Measurements from ENCODE around the gene SP1. TPM values are rescaled to one million over a fixed set of nuclear protein-coding genes. Genes with fewer than 3 reads are reported as not detected.
"Not testable (repeated sequence)": the region's sequence is repeated elsewhere in the genome, so short reads cannot be mapped to it uniquely, and the experiment has no call there.

The SP1 gene
- total and polyA plus RNA-seq, 2 experiments from 2014 or later, result 3.6 to 30.3 TPM

DNA sequence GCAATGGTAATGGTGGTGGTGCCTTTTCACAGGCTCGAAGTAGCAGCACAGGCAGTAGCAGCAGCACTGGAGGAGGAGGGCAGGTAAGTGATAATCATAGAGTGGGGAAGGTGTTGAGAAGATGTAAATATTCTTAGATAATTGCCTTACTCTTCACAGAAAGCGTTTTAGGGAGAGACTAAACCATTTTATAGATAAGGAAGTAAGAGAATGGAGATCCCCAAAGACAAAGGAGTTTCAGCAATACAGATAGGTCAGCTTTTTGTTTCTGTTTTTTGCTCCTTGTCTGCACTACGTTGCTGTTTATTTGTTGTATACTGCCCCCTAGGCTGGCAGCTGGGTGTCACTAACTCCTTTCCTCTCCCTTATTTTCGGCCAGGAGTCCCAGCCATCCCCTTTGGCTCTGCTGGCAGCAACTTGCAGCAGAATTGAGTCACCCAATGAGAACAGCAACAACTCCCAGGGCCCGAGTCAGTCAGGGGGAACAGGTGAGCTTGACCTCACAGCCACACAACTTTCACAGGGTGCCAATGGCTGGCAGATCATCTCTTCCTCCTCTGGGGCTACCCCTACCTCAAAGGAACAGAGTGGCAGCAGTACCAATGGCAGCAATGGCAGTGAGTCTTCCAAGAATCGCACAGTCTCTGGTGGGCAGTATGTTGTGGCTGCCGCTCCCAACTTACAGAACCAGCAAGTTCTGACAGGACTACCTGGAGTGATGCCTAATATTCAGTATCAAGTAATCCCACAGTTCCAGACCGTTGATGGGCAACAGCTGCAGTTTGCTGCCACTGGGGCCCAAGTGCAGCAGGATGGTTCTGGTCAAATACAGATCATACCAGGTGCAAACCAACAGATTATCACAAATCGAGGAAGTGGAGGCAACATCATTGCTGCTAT is 2.0 kb downstream of the SP1 start:
- no peaks in the 10 kb centered on the region for H3K27me3 ChIP-seq (replicated peaks; ENCODE audit: insufficient read depth)
- H2AFZ ChIP-seq, result no peak overlapping the region
- peaks cover 8% of the 10 kb centered on the region; the same call in 1 of the 2 replicates for H3K36me3 ChIP-seq (ENCODE audit: low read depth)
- peak overlapping the region; percentile 97 for H3K9ac ChIP-seq
- no peaks in the 10 kb centered on the region for H3K9me3 ChIP-seq (ENCODE audit: low read depth)
- peak overlapping the region; percentile 94 for H3K4me2 ChIP-seq (ENCODE audit: unreplicated experiment)
- H3K9me2 ChIP-seq (ENCODE audit: insufficient read depth), result no peaks in the 10 kb centered on the region
- 35 to 36% methylated on average over 9 of the region's 9 CpGs for WGBS, 2 experiments (ENCODE audit: low coverage in 1 of 2, low lambda C conversion rate in 2 of 2, missing lambda C conversion rate in 2 of 2)
- in situ Hi-C loops (cut with MboI), result no loop called here
- peaks cover 56% of the 10 kb centered on the region for H3K79me2 ChIP-seq (ENCODE audit: insufficient read depth)
- peaks cover 39% of the 10 kb centered on the region for H3K4me1 ChIP-seq (ENCODE audit: insufficient read depth)
- peak; percentile 85 for DNase-seq
- H4K20me1 ChIP-seq (ENCODE audit: insufficient read depth), result no peaks in the 10 kb centered on the region
- H3K4me3 ChIP-seq, result peak overlapping the region; percentile 80
- peak overlapping the region; percentile 94 for H3K27ac ChIP-seq
- H3F3A ChIP-seq (ENCODE audit: insufficient read depth), result peaks cover 21% of the 10 kb centered on the region
- TF ChIP-seq EZH2 (IDR thresholded peaks at IDR 0.05; ENCODE audit: insufficient read depth, poor library complexity, severe bottlenecking), result no peak
- TF ChIP-seq EZH2phosphoT487 (IDR thresholded peaks at IDR 0.05; ENCODE audit: insufficient read depth, low read depth), result no peak

DNA sequence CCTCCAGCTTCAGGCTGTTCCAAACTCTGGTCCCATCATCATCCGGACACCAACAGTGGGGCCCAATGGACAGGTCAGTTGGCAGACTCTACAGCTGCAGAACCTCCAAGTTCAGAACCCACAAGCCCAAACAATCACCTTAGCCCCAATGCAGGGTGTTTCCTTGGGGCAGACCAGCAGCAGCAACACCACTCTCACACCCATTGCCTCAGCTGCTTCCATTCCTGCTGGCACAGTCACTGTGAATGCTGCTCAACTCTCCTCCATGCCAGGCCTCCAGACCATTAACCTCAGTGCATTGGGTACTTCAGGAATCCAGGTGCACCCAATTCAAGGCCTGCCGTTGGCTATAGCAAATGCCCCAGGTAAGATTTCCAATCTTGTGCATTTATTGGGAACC is 3.3 kb downstream of the SP1 start:
- TF ChIP-seq EZH2phosphoT487 (IDR thresholded peaks at IDR 0.05; ENCODE audit: insufficient read depth, low read depth), result no peak
- TF ChIP-seq EZH2 (IDR thresholded peaks at IDR 0.05; ENCODE audit: insufficient read depth, poor library complexity, severe bottlenecking), result no peak
- in situ Hi-C loops (cut with MboI), result no loop called here
- Histone ChIP-seq H3K4me2 (ENCODE audit: unreplicated experiment) (peak overlapping the region; percentile 44), H4K20me1 (ENCODE audit: insufficient read depth) (no peaks in the 10 kb centered on the region), H3K27me3 (replicated peaks; ENCODE audit: insufficient read depth) (no peaks in the 10 kb centered on the region), H2AFZ (no peak overlapping the region), H3K27ac (no peak overlapping the region), H3K9me2 (ENCODE audit: insufficient read depth) (no peaks in the 10 kb centered on the region), H3K36me3 (ENCODE audit: low read depth) (peaks cover 8% of the 10 kb centered on the region; the same call in 1 of the 2 replicates), H3F3A (ENCODE audit: insufficient read depth) (peaks cover 34% of the 10 kb centered on the region), H3K79me2 (ENCODE audit: insufficient read depth) (peaks cover 67% of the 10 kb centered on the region), H3K9ac (no peak overlapping the region), H3K9me3 (ENCODE audit: low read depth) (no peaks in the 10 kb centered on the region), H3K4me1 (ENCODE audit: insufficient read depth) (peaks cover 52% of the 10 kb centered on the region), H3K4me3 (peak overlapping the region; percentile 27)
- 72 to 85% methylated on average over 2 of the region's 2 CpGs for WGBS, 2 experiments (ENCODE audit: low coverage in 1 of 2, low lambda C conversion rate in 2 of 2, missing lambda C conversion rate in 2 of 2)
- DNase-seq, result peak; percentile 38

GRCh38 chr12:53386381-53386780 is 6.4 kb downstream of the SP1 start:
- H3K9me2 ChIP-seq (ENCODE audit: insufficient read depth); H3K9me3 ChIP-seq (ENCODE audit: low read depth); in situ Hi-C loops (cut with MboI); H4K20me1 ChIP-seq (ENCODE audit: insufficient read depth); DNase-seq; H3K36me3 ChIP-seq (ENCODE audit: low read depth); H3K27me3 ChIP-seq (replicated peaks; ENCODE audit: insufficient read depth); H2AFZ ChIP-seq: not testable (repeated sequence)
- H3K4me2 ChIP-seq (ENCODE audit: unreplicated experiment), result peak overlapping the region; percentile 79
- peaks cover 39% of the 10 kb centered on the region for H3F3A ChIP-seq (ENCODE audit: insufficient read depth)
- H3K4me1 ChIP-seq (ENCODE audit: insufficient read depth), result peaks cover 69% of the 10 kb centered on the region
- H3K27ac ChIP-seq, result peak overlapping the region; percentile 81
- peak overlapping the region; percentile 50 for H3K4me3 ChIP-seq
- peak overlapping the region; percentile 27 for H3K9ac ChIP-seq
- WGBS, 2 experiments (ENCODE audit: low coverage in 1 of 2, low lambda C conversion rate in 2 of 2, missing lambda C conversion rate in 2 of 2), result 99 to 100% methylated on average over 5 of the region's 5 CpGs
- H3K79me2 ChIP-seq (ENCODE audit: insufficient read depth), result peaks cover 98% of the 10 kb centered on the region

DNA sequence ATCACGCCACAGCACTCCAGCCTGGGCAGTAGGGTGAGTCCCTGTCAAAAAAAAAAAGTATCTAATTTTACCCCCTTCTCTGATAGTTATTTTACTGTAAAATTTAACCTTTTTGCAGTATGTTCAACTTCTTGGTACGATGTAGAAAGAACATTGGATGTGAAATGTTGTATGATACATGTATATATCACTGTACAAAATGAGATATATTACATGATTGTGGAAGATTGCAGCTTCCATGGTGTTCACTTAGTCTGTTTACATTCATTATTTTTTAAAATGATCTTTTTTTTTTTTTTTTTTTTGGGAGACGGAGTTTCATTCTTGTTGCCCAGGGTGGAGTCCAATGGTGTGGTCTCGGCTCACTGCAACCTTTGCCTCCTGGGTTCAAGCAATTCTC is 9.0 kb downstream of the SP1 start:
- no peaks in the 10 kb centered on the region for H3K36me3 ChIP-seq (ENCODE audit: low read depth)
- peaks cover 41% of the 10 kb centered on the region for H3F3A ChIP-seq (ENCODE audit: insufficient read depth)
- no peak for DNase-seq
- peak overlapping the region; percentile 81 for H3K27ac ChIP-seq
- no peak for TF ChIP-seq EZH2phosphoT487 (IDR thresholded peaks at IDR 0.05; ENCODE audit: insufficient read depth, low read depth)
- no peaks in the 10 kb centered on the region for H3K27me3 ChIP-seq (replicated peaks; ENCODE audit: insufficient read depth)
- in situ Hi-C loops (cut with MboI), result no loop called here
- no peaks in the 10 kb centered on the region for H4K20me1 ChIP-seq (ENCODE audit: insufficient read depth)
- WGBS, 2 experiments (ENCODE audit: low coverage in 1 of 2, low lambda C conversion rate in 2 of 2, missing lambda C conversion rate in 2 of 2), result 92 to 95% methylated on average over 4 of the region's 4 CpGs
- H3K9ac ChIP-seq, result peak overlapping the region; percentile 60; the same call in 1 of the 2 replicates
- H3K4me1 ChIP-seq (ENCODE audit: insufficient read depth), result peaks cover 50% of the 10 kb centered on the region
- H3K79me2 ChIP-seq (ENCODE audit: insufficient read depth), result peaks cover 96% of the 10 kb centered on the region
- H3K4me2 ChIP-seq (ENCODE audit: unreplicated experiment), result peak overlapping the region; percentile 66
- peak overlapping the region; percentile 50 for H3K4me3 ChIP-seq
- H3K9me2 ChIP-seq (ENCODE audit: insufficient read depth), result no peaks in the 10 kb centered on the region
- H2AFZ ChIP-seq, result no peak overlapping the region
- H3K9me3 ChIP-seq (ENCODE audit: low read depth), result no peaks in the 10 kb centered on the region
